WTC11 (cell line): ENCODE measurements around the gene ZC3H7B. TPM values are rescaled to one million over a fixed set of nuclear protein-coding genes. Genes with fewer than 3 reads are reported as not detected.

Experiments
- ATAC-seq: fragments of 200-7000 bp; cut with Tn5 transposase; 2 replicates; pipeline ENCODE4 v1.10.0; 2021; ENCODE audit warnings: mild to moderate bottlenecking, moderate library complexity
- CTCF ChIA-PET: fragments of 300-600 bp; sonication (Branson Sonifier 250); formaldehyde crosslinking; loops from one replicate; lab custom pipeline; 2021; ENCODE audit warnings: antibody characterized with exemption; lab: Charles Lee
- POLR2A ChIA-PET: fragments of 350-600 bp; sonication (Branson Sonifier 250); formaldehyde crosslinking; loops from one replicate; lab custom pipeline; 2021; ENCODE audit warnings: antibody characterized with exemption; lab: Charles Lee
- DNase-seq: peaks from one replicate; pipeline ENCODE4 v3.0.0; 2021; ENCODE audit warnings: low spot score
- H3K27ac Mint-ChIP-seq: 2 replicates; pipeline ENCODE4 v1.8.0; 2021; ENCODE audit warnings: mixed read lengths
- H3K27me3 Mint-ChIP-seq: 2 replicates; pipeline ENCODE4 v1.8.0; 2021; ENCODE audit warnings: low read depth, mild to moderate bottlenecking, moderate library complexity, mixed read lengths
- H3K36me3 Mint-ChIP-seq: 2 replicates; pipeline ENCODE4 v1.8.0; 2021; ENCODE audit warnings: mixed read lengths
- H3K4me1 Mint-ChIP-seq: 2 replicates; pipeline ENCODE4 v1.8.0; 2022; ENCODE audit warnings: mixed read lengths
- H3K4me3 Mint-ChIP-seq: 2 replicates; pipeline ENCODE4 v1.8.0; 2021; ENCODE audit warnings: mild to moderate bottlenecking, moderate library complexity, mixed read lengths
- H3K9me3 Mint-ChIP-seq: 2 replicates; pipeline ENCODE4 v1.8.0; 2021; ENCODE audit warnings: mixed read lengths
- AR ChIP-seq: fragments of 250-450 bp; sonication (Bioruptor Pico); IDR thresholded peaks from 2 replicates; pipeline ENCODE4 v1.9.0; 2021; ENCODE audit warnings: mild to moderate bottlenecking
- CBFB ChIP-seq: sonication (generic); formaldehyde crosslinking; IDR thresholded peaks from 2 replicates; pipeline ENCODE4 v1.8.1; 2022; ENCODE audit warnings: mild to moderate bottlenecking, low read depth, missing genetic modification reagents
- CREM ChIP-seq: sonication (generic); formaldehyde crosslinking; IDR thresholded peaks from 2 replicates; pipeline ENCODE4 v1.8.1; 2022; ENCODE audit warnings: mild to moderate bottlenecking, missing genetic modification reagents, moderate library complexity
- E2F5 ChIP-seq: sonication (generic); formaldehyde crosslinking; IDR thresholded peaks from 2 replicates; pipeline ENCODE4 v1.8.1; 2022; ENCODE audit warnings: mild to moderate bottlenecking, moderate library complexity, missing genetic modification reagents
- FOXP1 ChIP-seq: sonication (generic); formaldehyde crosslinking; IDR thresholded peaks from 2 replicates; pipeline ENCODE4 v1.8.0; 2022; ENCODE audit warnings: missing genetic modification reagents, mild to moderate bottlenecking, moderate library complexity, borderline replicate concordance
- GTF2I ChIP-seq: fragments of 250-450 bp; sonication (Bioruptor Pico); conservative IDR thresholded peaks from 2 replicates; pipeline ENCODE4 v1.4.0; 2021; ENCODE audit warnings: mild to moderate bottlenecking
- MLX ChIP-seq: sonication (generic); formaldehyde crosslinking; IDR thresholded peaks from 2 replicates; pipeline ENCODE4 v1.8.1; 2023; ENCODE audit warnings: mild to moderate bottlenecking, missing genetic modification reagents, moderate library complexity
- NFATC4 ChIP-seq: fragments of 250-450 bp; sonication (Bioruptor Pico); IDR thresholded peaks from 2 replicates; pipeline ENCODE4 v1.9.0; 2021; ENCODE audit warnings: mild to moderate bottlenecking
- NFYB ChIP-seq: sonication (generic); formaldehyde crosslinking; conservative IDR thresholded peaks from 2 replicates; pipeline ENCODE4 v1.8.0; 2022; ENCODE audit warnings: low read depth, missing genetic modification reagents
- NR1H2 ChIP-seq: sonication (generic); formaldehyde crosslinking; IDR thresholded peaks from 2 replicates; pipeline ENCODE4 v1.9.0; 2021; ENCODE audit warnings: mild to moderate bottlenecking, moderate library complexity, missing genetic modification reagents
- NR2C2 ChIP-seq: sonication (generic); formaldehyde crosslinking; IDR thresholded peaks from 2 replicates; pipeline ENCODE4 v1.8.0; 2022; ENCODE audit warnings: mild to moderate bottlenecking, missing genetic modification reagents
- SMAD3 ChIP-seq: sonication (generic); formaldehyde crosslinking; IDR thresholded peaks from 2 replicates; pipeline ENCODE4 v1.8.0; 2022; ENCODE audit warnings: missing genetic modification reagents, mild to moderate bottlenecking, borderline replicate concordance
- SP1 ChIP-seq: sonication (generic); formaldehyde crosslinking; conservative IDR thresholded peaks from 2 replicates; pipeline ENCODE4 v1.8.1; 2022; ENCODE audit warnings: missing genetic modification reagents
- STAT6 ChIP-seq: sonication (generic); formaldehyde crosslinking; conservative IDR thresholded peaks from 2 replicates; pipeline ENCODE4 v1.8.1; 2023; ENCODE audit warnings: mild to moderate bottlenecking, low read depth, missing genetic modification reagents, moderate library complexity
- TP53 ChIP-seq: sonication (generic); formaldehyde crosslinking; IDR thresholded peaks from 2 replicates; pipeline ENCODE4 v1.8.1; 2023; ENCODE audit warnings: mild to moderate bottlenecking, missing genetic modification reagents
- USF2 ChIP-seq: sonication (generic); formaldehyde crosslinking; IDR thresholded peaks from 2 replicates; pipeline ENCODE4 v1.8.1; 2023; ENCODE audit warnings: mild to moderate bottlenecking, missing genetic modification reagents, moderate library complexity
- ZBTB21 ChIP-seq: sonication (generic); formaldehyde crosslinking; IDR thresholded peaks from 2 replicates; pipeline ENCODE4 v1.8.1; 2023; ENCODE audit warnings: mild to moderate bottlenecking, missing genetic modification reagents, borderline replicate concordance
- ZNF121 ChIP-seq: sonication (generic); formaldehyde crosslinking; IDR thresholded peaks from 2 replicates; pipeline ENCODE4 v1.8.0; 2023; ENCODE audit warnings: missing genetic modification reagents
- ZNF396 ChIP-seq: fragments of 250-450 bp; sonication (Bioruptor Pico); IDR thresholded peaks from 2 replicates; pipeline ENCODE4 v1.8.0; 2021; ENCODE audit warnings: mild to moderate bottlenecking, moderate library complexity, borderline replicate concordance
- ZNF416 ChIP-seq: fragments of 250-450 bp; sonication (Bioruptor Pico); IDR thresholded peaks from 2 replicates; pipeline ENCODE4 v1.9.0; 2021; ENCODE audit warnings: mild to moderate bottlenecking, inconsistent platforms
- total RNA-seq: library from RNA; stranded (reverse); gene quantifications from 3 replicates; pipeline ENCODE4 v1.2.3, GENCODE V29; 2021
- TF ChIP-seq, protein P1 (sequence below): fragments of 250-450 bp; sonication (Bioruptor Pico); IDR thresholded peaks from 2 replicates; pipeline ENCODE4 v1.9.0; 2021; ENCODE audit warnings: mild to moderate bottlenecking, borderline replicate concordance
- TF ChIP-seq, protein P2 (sequence below): fragments of 250-450 bp; sonication (Bioruptor Pico); IDR thresholded peaks from 2 replicates; pipeline ENCODE4 v1.9.0; 2021; ENCODE audit warnings: mild to moderate bottlenecking

ZC3H7B gene
- total RNA-seq, 1 experiment from 2014 or later, result 64.7 TPM

GRCh38 chr22:41341012-41341411 is 39.7 kb downstream of the ZC3H7B start (continued):
- TF ChIP-seq, protein P1, sequence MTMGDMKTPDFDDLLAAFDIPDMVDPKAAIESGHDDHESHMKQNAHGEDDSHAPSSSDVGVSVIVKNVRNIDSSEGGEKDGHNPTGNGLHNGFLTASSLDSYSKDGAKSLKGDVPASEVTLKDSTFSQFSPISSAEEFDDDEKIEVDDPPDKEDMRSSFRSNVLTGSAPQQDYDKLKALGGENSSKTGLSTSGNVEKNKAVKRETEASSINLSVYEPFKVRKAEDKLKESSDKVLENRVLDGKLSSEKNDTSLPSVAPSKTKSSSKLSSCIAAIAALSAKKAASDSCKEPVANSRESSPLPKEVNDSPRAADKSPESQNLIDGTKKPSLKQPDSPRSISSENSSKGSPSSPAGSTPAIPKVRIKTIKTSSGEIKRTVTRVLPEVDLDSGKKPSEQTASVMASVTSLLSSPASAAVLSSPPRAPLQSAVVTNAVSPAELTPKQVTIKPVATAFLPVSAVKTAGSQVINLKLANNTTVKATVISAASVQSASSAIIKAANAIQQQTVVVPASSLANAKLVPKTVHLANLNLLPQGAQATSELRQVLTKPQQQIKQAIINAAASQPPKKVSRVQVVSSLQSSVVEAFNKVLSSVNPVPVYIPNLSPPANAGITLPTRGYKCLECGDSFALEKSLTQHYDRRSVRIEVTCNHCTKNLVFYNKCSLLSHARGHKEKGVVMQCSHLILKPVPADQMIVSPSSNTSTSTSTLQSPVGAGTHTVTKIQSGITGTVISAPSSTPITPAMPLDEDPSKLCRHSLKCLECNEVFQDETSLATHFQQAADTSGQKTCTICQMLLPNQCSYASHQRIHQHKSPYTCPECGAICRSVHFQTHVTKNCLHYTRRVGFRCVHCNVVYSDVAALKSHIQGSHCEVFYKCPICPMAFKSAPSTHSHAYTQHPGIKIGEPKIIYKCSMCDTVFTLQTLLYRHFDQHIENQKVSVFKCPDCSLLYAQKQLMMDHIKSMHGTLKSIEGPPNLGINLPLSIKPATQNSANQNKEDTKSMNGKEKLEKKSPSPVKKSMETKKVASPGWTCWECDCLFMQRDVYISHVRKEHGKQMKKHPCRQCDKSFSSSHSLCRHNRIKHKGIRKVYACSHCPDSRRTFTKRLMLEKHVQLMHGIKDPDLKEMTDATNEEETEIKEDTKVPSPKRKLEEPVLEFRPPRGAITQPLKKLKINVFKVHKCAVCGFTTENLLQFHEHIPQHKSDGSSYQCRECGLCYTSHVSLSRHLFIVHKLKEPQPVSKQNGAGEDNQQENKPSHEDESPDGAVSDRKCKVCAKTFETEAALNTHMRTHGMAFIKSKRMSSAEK (CRISPR knock-in tag), result no peak
- TF ChIP-seq CBFB (CRISPR knock-in tag) (no peak), GTF2I (CRISPR knock-in tag) (no peak), STAT6 (CRISPR knock-in tag) (no peak)
- TF ChIP-seq, all 79 proteins: peak for 0

- TF ChIP-seq MLX (no peak), ZNF416 (CRISPR knock-in tag) (no peak), NR1H2 (CRISPR knock-in tag) (no peak), ZNF121 (CRISPR knock-in tag) (no peak), USF2 (CRISPR knock-in tag) (no peak), FOXP1 (CRISPR knock-in tag) (no peak), E2F5 (CRISPR knock-in tag) (no peak), AR (no peak), SP1 (CRISPR knock-in tag) (no peak), ZNF396 (CRISPR knock-in tag) (no peak), SMAD3 (CRISPR knock-in tag) (no peak), ZBTB21 (CRISPR knock-in tag) (no peak), NFATC4 (CRISPR knock-in tag) (no peak), TP53 (no peak), NR2C2 (CRISPR knock-in tag) (no peak), CREM (CRISPR knock-in tag) (no peak), NFYB (CRISPR knock-in tag) (no peak)
- TF ChIP-seq, protein P2, sequence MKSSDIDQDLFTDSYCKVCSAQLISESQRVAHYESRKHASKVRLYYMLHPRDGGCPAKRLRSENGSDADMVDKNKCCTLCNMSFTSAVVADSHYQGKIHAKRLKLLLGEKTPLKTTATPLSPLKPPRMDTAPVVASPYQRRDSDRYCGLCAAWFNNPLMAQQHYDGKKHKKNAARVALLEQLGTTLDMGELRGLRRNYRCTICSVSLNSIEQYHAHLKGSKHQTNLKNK (CRISPR knock-in tag), result no peak
- TF ChIP-seq, all 79 proteins: peak for 0
- ChIA-PET POLR2A (no interaction called here), CTCF (no interaction called here)
- DNase-seq, result no peak
- Mint-ChIP-seq H3K4me3 (no peak overlapping the region), H3K36me3 (peaks cover 13% of the 10 kb centered on the region; the same call in 1 of the 2 replicates), H3K9me3 (no peaks in the 10 kb centered on the region), H3K4me1 (no peaks in the 10 kb centered on the region), H3K27ac (no peak overlapping the region), H3K27me3 (no peaks in the 10 kb centered on the region)
- ATAC-seq, result no peak
Observed at GRCh38 chr22:41341990-41342389, 40.7 kb downstream of the ZC3H7B start.
